Stomach (tissue), 9 donors: Measurements from ENCODE around the gene TSPAN12. TPM values are rescaled to one million over a fixed set of nuclear protein-coding genes. Genes with fewer than 3 reads are reported as not detected.

Experiments
- DNase-seq, 2 donors: peaks; one replicate each; pipeline versions ENCODE4 v3.0.0 to v3.0.0-alpha.2; 2013 to 2019
- H3K27ac ChIP-seq, 5 donors: fragments of 200-600 bp in 4 of 5; sonication (generic) in 4 of 5; one replicate each; pipeline ENCODE4 v1.5.1; 2013 to 2019; ENCODE audit warnings: mild to moderate bottlenecking in 1 of 5, moderate library complexity in 1 of 5
- H3K27me3 ChIP-seq, 3 donors: fragments of 200-600 bp; sonication (generic); one replicate each; pipeline ENCODE4 v1.5.1; 2017 to 2019; ENCODE audit warnings: mixed run types in 1 of 3
- H3K36me3 ChIP-seq, 4 donors: fragments of 200-600 bp; sonication (generic); 1 replicate in 3 of 4; 2 replicates in 1 of 4; pipeline ENCODE4 v1.5.1; 2016 to 2019
- H3K4me1 ChIP-seq, 4 donors: fragments of 200-600 bp; sonication (generic); one replicate each; pipeline ENCODE4 v1.5.1; 2016 to 2019
- H3K4me3 ChIP-seq, 4 donors: fragments of 200-600 bp; sonication (generic) in 3 of 4; one replicate each; pipeline ENCODE4 v1.5.1; 2016 to 2019; ENCODE audit warnings: mild to moderate bottlenecking in 1 of 4
- H3K9me3 ChIP-seq, 4 donors: fragments of 200-600 bp; sonication (generic); one replicate each; pipeline ENCODE4 v1.5.1; 2016 to 2019
- CTCF ChIP-seq, 7 experiments: fragments of 450-650 bp in 4 of 7; fragments of 200-600 bp in 3 of 7; sonication (generic) in 3 of 7; IDR thresholded peaks; one replicate each; pipeline ENCODE4 v1.5.1; 2016 to 2019; ENCODE audit warnings: antibody characterized with exemption in 7 of 7, control low read depth in 2 of 7, mild to moderate bottlenecking in 1 of 7
- EP300 ChIP-seq: sonication (generic); formaldehyde crosslinking; IDR thresholded peaks from one replicate; pipeline ENCODE4 v1.6.1; 2017; ENCODE audit warnings: antibody characterized with exemption
- POLR2A ChIP-seq, 4 donors: fragments of 450-650 bp; IDR thresholded peaks; one replicate each; pipeline ENCODE4 v1.6.1; 2016; ENCODE audit warnings: antibody characterized with exemption in 4 of 4, control low read depth in 2 of 4, mild to moderate bottlenecking in 1 of 4, moderate library complexity in 1 of 4
- POLR2AphosphoS5 ChIP-seq, 3 donors: sonication (generic); formaldehyde crosslinking; IDR thresholded peaks; one replicate each; pipeline ENCODE4 v1.6.1; 2016; ENCODE audit warnings: antibody characterized with exemption in 3 of 3
- WGBS, 5 donors: extraction: QIAGEN DNeasy Blood & Tissue Kit in 3 of 5; methylation state at CpG; one replicate each; pipeline versions ENCODE4 v1.1.5 to v1.1.7; 2013 to 2018; 5-methylcytosine and 5-hydroxymethylcytosine counted together
- intact Hi-C: fragments of 100-400 bp; cut with DNase I; formaldehyde crosslinking; loops from one replicate; pipeline ENCODE4 v1.15.1; 2023; ENCODE audit warnings: low total_unique reads
- polyA plus RNA-seq, 3 donors: library from polyadenylated mRNA; stranded (reverse); fragments of 200-250 nt; gene quantifications; one replicate each; pipeline ENCODE4 v1.2.3, GENCODE V29; 2013
- total RNA-seq, 5 donors: library from RNA; depleted of rRNA; stranded (reverse); fragments of >200 nt; gene quantifications; one replicate each; pipeline versions ENCODE4 v1.1.0 to v1.2.3, GENCODE V29; 2014 to 2016
- donor health status: healthy with polysubstance abuse.
- donor health status: Bipolar disorder and iron deficiency.
- donor health status: healthy.

The TSPAN12 gene
- total and polyA plus RNA-seq, 8 donors = 9.8 to 26.6 (median 18.0) TPM; not detected in 1

DNA sequence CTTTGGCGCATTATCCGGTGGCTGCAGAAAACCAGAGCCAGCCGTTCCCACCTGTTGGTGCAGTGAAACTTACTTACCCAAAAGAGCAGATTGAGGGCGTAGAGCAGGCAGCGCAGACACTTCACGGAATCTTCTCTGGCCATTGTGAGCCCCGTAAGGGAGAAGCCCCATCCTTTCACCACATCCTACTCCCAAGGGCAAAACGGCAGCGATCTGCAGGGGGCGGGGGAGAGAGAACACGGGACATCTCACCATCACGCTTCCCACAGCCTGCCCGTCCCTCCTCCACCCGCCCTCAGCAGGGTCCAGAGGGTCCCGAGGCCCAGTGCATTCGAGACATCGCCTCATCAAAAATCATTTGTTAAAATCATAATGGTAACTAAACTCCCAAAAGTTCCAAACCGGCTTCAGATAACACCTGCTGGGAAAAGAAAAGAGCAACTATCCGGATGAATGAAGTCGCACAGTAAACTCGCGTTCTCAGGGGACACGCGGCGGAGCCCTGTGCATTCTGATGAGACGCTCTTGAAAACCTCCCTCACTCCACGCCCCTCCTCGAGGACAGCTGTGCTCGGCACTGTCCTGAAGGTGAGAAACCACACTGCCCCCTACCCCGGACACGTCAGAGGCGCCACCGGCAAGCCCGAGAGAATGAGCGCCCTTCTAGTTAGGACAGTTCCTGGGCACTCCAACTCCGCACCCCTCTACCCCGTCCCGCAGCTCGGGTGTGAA lies 1.2 kb downstream of the TSPAN12 start:
- H3K4me1 ChIP-seq = peaks cover 6 to 22% (median 18%) of the 10 kb centered on the region in 4 donors
- no peaks in the 10 kb centered on the region for H3K9me3 ChIP-seq
- intact Hi-C loops = no loop called here
- WGBS, 5 donors = 2 to 4% (median 3%) methylated on average over 28 to 39 of the region's 39 CpGs
- H3K4me3 ChIP-seq = peak overlapping the region; percentile 66 to 79 (median 77)
- H3K27me3 ChIP-seq = peaks cover 0 to 13% (median 0%) of the 10 kb centered on the region in 3 donors
- no peaks in the 10 kb centered on the region for H3K36me3 ChIP-seq
- TF ChIP-seq POLR2AphosphoS5 (IDR thresholded peaks at IDR 0.05) (no peak), EP300 (no peak), POLR2A (IDR thresholded peaks at IDR 0.05) (no peak), CTCF (IDR thresholded peaks at IDR 0.05) (no peak)
- DNase-seq = peak in 1 of 2 donors; percentile 72
- peak overlapping the region; percentile 9 to 95 (median 88) for H3K27ac ChIP-seq

DNA sequence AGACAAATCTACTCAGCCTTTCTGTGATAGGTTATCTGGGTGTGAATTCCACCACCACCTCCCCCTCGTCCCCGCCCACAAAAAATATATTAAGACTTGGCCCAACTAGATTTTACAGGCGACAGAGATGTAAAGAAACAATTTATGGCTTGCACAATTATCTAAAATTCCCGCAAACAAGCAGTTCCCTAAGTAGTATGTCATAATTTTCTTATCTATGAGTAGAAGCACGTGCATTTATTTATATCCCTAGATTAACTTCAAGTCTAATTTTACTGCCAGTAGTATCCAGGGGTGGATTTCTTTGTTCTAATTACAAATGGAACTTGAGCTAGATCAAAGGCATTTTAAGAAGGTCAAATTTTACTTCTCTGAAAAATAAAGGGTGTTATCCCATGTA lies 1.7 kb downstream of the TSPAN12 start:
- peak overlapping the region; percentile 66 to 79 (median 77) for H3K4me3 ChIP-seq
- no peaks in the 10 kb centered on the region for H3K36me3 ChIP-seq
- H3K4me1 ChIP-seq = peaks cover 6 to 22% (median 18%) of the 10 kb centered on the region in 4 donors
- H3K27me3 ChIP-seq = peaks cover 0 to 13% (median 0%) of the 10 kb centered on the region in 3 donors
- peak in 1 of 2 donors; percentile 28 for DNase-seq
- WGBS, 5 donors = 42 to 55% (median 53%) methylated on average over 5 of the region's 5 CpGs
- H3K27ac ChIP-seq = peak overlapping the region in 1 of 5 donors; percentile 88
- TF ChIP-seq CTCF (IDR thresholded peaks at IDR 0.05) (no peak), POLR2A (IDR thresholded peaks at IDR 0.05) (no peak), POLR2AphosphoS5 (IDR thresholded peaks at IDR 0.05) (no peak), EP300 (no peak)
- intact Hi-C loops = no loop called here
- no peaks in the 10 kb centered on the region for H3K9me3 ChIP-seq

DNA sequence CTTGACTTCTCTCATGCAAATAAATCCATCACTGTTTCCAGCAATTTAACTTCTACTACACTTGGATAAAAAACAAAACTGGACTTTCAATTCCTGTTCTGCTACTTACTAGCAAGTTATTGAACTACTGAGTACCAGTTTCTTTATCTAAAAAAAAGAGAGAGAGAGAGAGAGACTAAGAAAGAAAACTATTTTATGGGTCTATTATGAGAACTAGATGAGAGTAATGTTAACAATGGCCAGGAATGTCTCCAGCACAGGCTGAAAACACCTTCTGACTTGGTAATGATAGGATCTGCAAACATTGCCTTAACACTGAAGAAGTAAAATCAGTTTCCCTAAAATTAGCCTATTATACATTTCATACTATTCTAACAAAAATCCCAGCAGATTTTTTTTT lies 5.2 kb downstream of the TSPAN12 start:
- no peak for DNase-seq
- TF ChIP-seq CTCF (IDR thresholded peaks at IDR 0.05) = no peak
- peaks cover 0 to 13% (median 0%) of the 10 kb centered on the region in 3 donors for H3K27me3 ChIP-seq
- peak overlapping the region in 1 of 5 donors; percentile 6 for H3K27ac ChIP-seq
- intact Hi-C loops = no loop called here
- no peaks in the 10 kb centered on the region for H3K36me3 ChIP-seq
- H3K9me3 ChIP-seq = no peaks in the 10 kb centered on the region
- H3K4me1 ChIP-seq = peaks cover 6 to 20% (median 17%) of the 10 kb centered on the region in 4 donors
- H3K4me3 ChIP-seq = no peak overlapping the region

GRCh38 chr7:120843109-120843508 lies 14.8 kb downstream of the TSPAN12 start:
- Histone ChIP-seq H3K36me3 (no peaks in the 10 kb centered on the region), H3K27me3 (no peaks in the 10 kb centered on the region), H3K4me1 (peaks cover 0 to 8% (median 6%) of the 10 kb centered on the region in 4 donors), H3K9me3 (no peaks in the 10 kb centered on the region), H3K4me3 (no peak overlapping the region), H3K27ac (peak overlapping the region in 1 of 5 donors; percentile 17)
- DNase-seq = no peak
- WGBS, 5 donors = 83 to 89% (median 86%) methylated on average over 2 of the region's 2 CpGs
- TF ChIP-seq POLR2AphosphoS5 (IDR thresholded peaks at IDR 0.05) (no peak), EP300 (no peak), CTCF (IDR thresholded peaks at IDR 0.05) (no peak), POLR2A (IDR thresholded peaks at IDR 0.05) (no peak)
- intact Hi-C loops = no loop called here
